Urothelium cell line (cell line): ENCODE measurements around the gene POLD1.

Experiments
- DNase-seq: peaks from one replicate; pipeline ENCODE4 v3.0.0; 2011; ENCODE audit warnings: low spot score, mixed read lengths
- FAIRE-seq: peaks from 2 replicates; lab custom pipeline; 2011; peaks lifted over from hg19 to GRCh38; lab: Jason Lieb, UNC

Gene POLD1

GRCh38 chr19:50461066-50461875, 77.1 kb downstream of the POLD1 start:
- DNase-seq (peak; percentile 84), FAIRE-seq (peak; percentile 58)

GRCh38 chr19:50462970-50463369, 78.8 kb downstream of the POLD1 start:
- FAIRE-seq: no peak

GRCh38 chr19:50464348-50464747, 80.2 kb downstream of the POLD1 start:
- DNase-seq: no peak
- FAIRE-seq: no peak

More at GRCh38 chr19:50462970-50463369, 78.8 kb downstream of the POLD1 start:
- no peak for DNase-seq

GRCh38 chr19:50465000-50465399, 80.9 kb downstream of the POLD1 start:
- DNase-seq (no peak), FAIRE-seq (no peak)

GRCh38 chr19:50465986-50466705, 82.0 kb downstream of the POLD1 start:
- no peak for DNase-seq
- FAIRE-seq: no peak

GRCh38 chr19:50466706-50467039, 82.5 kb downstream of the POLD1 start:
- no peak for DNase-seq
- FAIRE-seq: no peak

GRCh38 chr19:50467566-50467965, 83.4 kb downstream of the POLD1 start:
- FAIRE-seq (no peak), DNase-seq (no peak)
